NB4 (cell line): ENCODE results near the gene PPP1R15A.

ENCODE experiments used
- CTCF ChIP-seq: IDR thresholded peaks from one replicate; pipeline ENCODE4 v1.5.1; 2012; ENCODE audit warnings: low read depth, low read length
- MAX ChIP-seq: IDR thresholded peaks from 2 replicates; pipeline ENCODE4 v1.6.1; 2011; ENCODE audit warnings: low read depth, low read length
- POLR2A ChIP-seq: IDR thresholded peaks from 2 replicates; pipeline ENCODE4 v1.6.1; 2011; ENCODE audit warnings: mild to moderate bottlenecking; ENCODE audit not compliant: insufficient read length; ENCODE audit errors: extremely low read depth

- TF ChIP-seq CTCF (no peak), POLR2A (no peak), MAX (no peak)
Observed at GRCh38 chr19:48836089-48837017, 35.9 kb upstream of the PPP1R15A start, which contains the start of gene HSD17B14.
